K562 (cell line): ENCODE measurements around the gene LRRC38. TPM values are rescaled to one million over a fixed set of nuclear protein-coding genes. Genes with fewer than 3 reads are reported as not detected.

ENCODE experiments used
- ATAC-seq: fragments of 200-7000 bp; cut with Tn5 transposase; 3 replicates; pipeline ENCODE4 v1.9.1; 2020; ENCODE audit warnings: moderate library complexity
- BruUV-seq: library from RNA; stranded (reverse); fragments of 400-500 nt; replicated peaks from 2 replicates; lab custom pipeline; 2021; lab: Mats Ljungman, UMichigan
- CTCF ChIA-PET: fragments of 300-600 bp; formaldehyde crosslinking; extraction: SDS; loops from one replicate; lab custom pipeline; 2021; ENCODE audit warnings: low intra/inter-chr PET ratio; lab: Yijun Ruan, JAX
- POLR2A ChIA-PET: fragments of 300-600, 350-650 bp; sonication (Branson Sonifier 250); formaldehyde crosslinking; extraction: SDS; loops from one replicate; lab custom pipeline; 2021; ENCODE audit warnings: antibody characterized with exemption, inconsistent platforms; lab: Yijun Ruan, JAX
- DNase-seq, 4 experiments: peaks; one replicate each; pipeline versions ENCODE4 v3.0.0 to v3.0.0-alpha.2; 2011 to 2018; ENCODE audit warnings: low spot score in 3 of 4, mixed read lengths in 3 of 4; ENCODE audit errors: extremely low read depth in 1 of 4
- FAIRE-seq: peaks from 2 replicates; lab custom pipeline; 2011; peaks lifted over from hg19 to GRCh38; lab: Jason Lieb, UNC
- H2AFZ ChIP-seq: 2 replicates; pipeline ENCODE4 v1.6.0; 2011; ENCODE audit warnings: low read depth, low read length, control low read depth, inconsistent platforms
- H3K27ac ChIP-seq: fragments of 200-600 bp; 3 replicates; pipeline ENCODE4 v1.8.0; 2011; ENCODE audit warnings: low read depth, mild to moderate bottlenecking, control low read depth, inconsistent platforms, low read length, moderate library complexity, mixed read lengths; ENCODE audit errors: extremely low read depth
- H3K27me3 ChIP-seq, 2 experiments: fragments of 300-600 bp in 1 of 2; 2 replicates in 1 of 2; 3 replicates in 1 of 2; pipeline versions ENCODE4 v1.6.0 to v1.8.0; 2011; ENCODE audit warnings: inconsistent platforms in 2 of 2, low read length in 2 of 2, mild to moderate bottlenecking in 1 of 2, mixed read lengths in 1 of 2, moderate library complexity in 1 of 2; ENCODE audit not compliant: control insufficient read depth in 2 of 2, insufficient read depth in 2 of 2
- H3K36me3 ChIP-seq: fragments of 300-600 bp; 3 replicates; pipeline ENCODE4 v1.8.0; 2011; ENCODE audit warnings: mild to moderate bottlenecking, low read length, inconsistent platforms; ENCODE audit not compliant: control insufficient read depth, insufficient read depth
- H3K4me1 ChIP-seq, 2 experiments: fragments of 200-600 bp in 1 of 2; replicated peaks in 1 of 2; 2 replicates in 1 of 2; 3 replicates in 1 of 2; pipeline versions ENCODE4 v1.5.1 to v1.8.0; 2011; ENCODE audit warnings: inconsistent platforms in 2 of 2, low read length in 2 of 2, mild to moderate bottlenecking in 1 of 2, mixed read lengths in 1 of 2, moderate library complexity in 1 of 2; ENCODE audit not compliant: control insufficient read depth in 2 of 2, insufficient read depth in 2 of 2
- H3K4me2 ChIP-seq: 2 replicates; pipeline ENCODE4 v1.6.1; 2011; ENCODE audit warnings: low read length, control low read depth, inconsistent platforms, mixed read lengths; ENCODE audit not compliant: insufficient read depth
- H3K4me3 ChIP-seq: fragments of 200-600 bp; sonication (generic), shearing (Covaris generic); 2 replicates; pipeline ENCODE4 v1.5.1; 2016; ENCODE audit warnings: control low read depth, inconsistent platforms
- H3K79me2 ChIP-seq: fragments of 200-600 bp; 3 replicates; pipeline ENCODE4 v1.8.0; 2011; ENCODE audit warnings: low read length, inconsistent platforms; ENCODE audit not compliant: control insufficient read depth, insufficient read depth
- H3K9ac ChIP-seq, 2 experiments: 2 replicates each; pipeline versions ENCODE4 v1.6.0 to v1.6.1; 2011; ENCODE audit warnings: low read depth in 2 of 2, low read length in 2 of 2, control low read depth in 1 of 2, inconsistent platforms in 1 of 2, mild to moderate bottlenecking in 1 of 2, mixed read lengths in 1 of 2; ENCODE audit not compliant: insufficient read depth in 1 of 2
- H3K9me1 ChIP-seq: one replicate; pipeline ENCODE4 v1.6.0; 2011; ENCODE audit warnings: inconsistent platforms, mild to moderate bottlenecking, low read length, moderate library complexity; ENCODE audit not compliant: control insufficient read depth, insufficient read depth
- H3K9me3 ChIP-seq: replicated peaks from 2 replicates; pipeline ENCODE4 v1.5.1; 2011; ENCODE audit warnings: low read depth, low read length, inconsistent platforms; ENCODE audit not compliant: control insufficient read depth, insufficient read depth
- H4K20me1 ChIP-seq: replicated peaks from 2 replicates; pipeline ENCODE4 v1.6.1; 2011; ENCODE audit warnings: low read length, inconsistent platforms, mixed read lengths; ENCODE audit not compliant: control insufficient read depth, insufficient read depth
- BACH1 ChIP-seq: fragments of 200-800 bp; sonication (Bioruptor generic); IDR thresholded peaks from 2 replicates; pipeline ENCODE4 v1.6.1; 2016; ENCODE audit warnings: missing genetic modification characterization, missing compliant biosample characterization
- FOXK1 ChIP-seq: sonication (generic); formaldehyde crosslinking; IDR thresholded peaks from 2 replicates; pipeline ENCODE4 v1.8.0; 2022; ENCODE audit warnings: missing genetic modification reagents, mild to moderate bottlenecking, borderline replicate concordance
- MBD2 ChIP-seq: sonication (generic); IDR thresholded peaks from 2 replicates; pipeline ENCODE4 v1.6.1; 2016; ENCODE audit warnings: low read depth, borderline replicate concordance
- NCOR1 ChIP-seq: fragments of 450-650 bp; IDR thresholded peaks from 2 replicates; pipeline ENCODE4 v1.6.1; 2016; ENCODE audit warnings: mild to moderate bottlenecking, moderate library complexity
- POLR2AphosphoS5 ChIP-seq: IDR thresholded peaks from 2 replicates; pipeline ENCODE4 v1.6.1; 2011; ENCODE audit warnings: mild to moderate bottlenecking, low read depth, low read length, moderate library complexity; ENCODE audit not compliant: control insufficient read depth, insufficient read depth
- PRMT5 ChIP-seq: sonication (generic); formaldehyde crosslinking; IDR thresholded peaks from 2 replicates; pipeline ENCODE4 v1.5.0; 2020; ENCODE audit warnings: missing genetic modification reagents
- RBM17 ChIP-seq: fragments of 200-400 bp; formaldehyde crosslinking; IDR thresholded peaks from 2 replicates; pipeline ENCODE4 v1.6.1; 2017; ENCODE audit warnings: low read depth, mild to moderate bottlenecking, low read length, borderline replicate concordance
- RBM34 ChIP-seq: fragments of 200-400 bp; formaldehyde crosslinking; IDR thresholded peaks from 2 replicates; pipeline ENCODE4 v1.6.1; 2018; ENCODE audit warnings: low read length, borderline replicate concordance; ENCODE audit not compliant: insufficient read depth
- SNIP1 ChIP-seq: fragments of 450-650 bp; IDR thresholded peaks from 2 replicates; pipeline ENCODE4 v1.7.1; 2017; ENCODE audit warnings: low read depth, mild to moderate bottlenecking
- THRA ChIP-seq: fragments of 450-650 bp; IDR thresholded peaks from 2 replicates; pipeline ENCODE4 v1.6.1; 2017; ENCODE audit warnings: mild to moderate bottlenecking, moderate library complexity
- WGBS: fragments of 100-300 bp; shearing (Covaris generic); methylation state at CpG from one replicate; pipeline ENCODE4 v1.1.6; 2016; ENCODE audit warnings: low coverage, mixed read lengths; ENCODE audit not compliant: insufficient coverage; ENCODE audit errors: missing lambda C conversion rate; 5-methylcytosine and 5-hydroxymethylcytosine counted together
- in situ Hi-C: fragments of 300-500 bp; cut with MboI; formaldehyde crosslinking; loops from 4 replicates; pipeline ENCODE4 v1.15.0; 2018; ENCODE audit warnings: inconsistent platforms, mixed read lengths
- intact Hi-C: fragments of 100-400 bp; cut with micrococcal nuclease; formaldehyde crosslinking; loops from 2 replicates; pipeline ENCODE4 v1.14.2; 2022
- polyA plus RNA-seq, 8 experiments: library from polyadenylated mRNA; depleted of rRNA in 4 of 8; stranded (reverse) in 5 of 8; unstranded in 3 of 8; fragments of >200 nt; fragmentation: Nextera tagmentation in 2 of 8; fragmentation: Illumina TruSeq in 1 of 8; extraction: Ambion mirVana in 2 of 8; extraction: Trizol in 1 of 8; gene quantifications; 2 replicates each; pipeline versions ENCODE4 v1.2.1 to v1.2.3, GENCODE V29; 2011 to 2014; ENCODE audit warnings: inconsistent platforms in 1 of 8, missing spikeins in 1 of 8
- total RNA-seq, 7 experiments: library from RNA; depleted of rRNA in 6 of 7; stranded (reverse); fragments of >200 nt in 6 of 7; fragmentation: Illumina TruSeq in 2 of 7; extraction: Trizol in 2 of 7; gene quantifications; 2 replicates each; pipeline versions ENCODE4 v1.2.1 to v1.2.3, GENCODE V29; 2011 to 2021; ENCODE audit warnings: low replicate concordance in 1 of 7

LRRC38 gene
- total and polyA plus RNA-seq, 9 of the 15 experiments (the other 6 are each of a cell fraction or from before 2014, with no cell fraction given): not detected

GRCh38 chr1:13546791-13547190, 33.0 kb upstream of the LRRC38 start:
- no TSS peak for BruUV-seq
- no peaks in the 10 kb centered on the region for H4K20me1 ChIP-seq
- H3K27ac ChIP-seq: no peak overlapping the region
- DNase-seq (no peak), ATAC-seq (no peak), FAIRE-seq (no peak)
- H2AFZ ChIP-seq: no peak overlapping the region
- no peak overlapping the region for H3K9ac ChIP-seq
- H3K4me2 ChIP-seq: no peak overlapping the region
- H3K27me3 ChIP-seq: peaks cover 5 to 35% of the 10 kb centered on the region in 2 experiments; a peak in 2 of 5 replicates
- WGBS: 0% methylated on average over 3 of the region's 3 CpGs
- intact Hi-C loops (no loop called here), in situ Hi-C loops (no loop called here)
- H3K9me1 ChIP-seq: no peaks in the 10 kb centered on the region
- no peaks in the 10 kb centered on the region for H3K4me1 ChIP-seq
- ChIA-PET POLR2A (no interaction called here), CTCF (no interaction called here)
- H3K9me3 ChIP-seq: no peaks in the 10 kb centered on the region
- TF ChIP-seq PRMT5 (no peak), FOXK1 (CRISPR knock-in tag) (no peak), BACH1 (tag) (no peak), SNIP1 (no peak), MBD2 (no peak), NCOR1 (no peak), POLR2AphosphoS5 (no peak), THRA (no peak), RBM17 (no peak), RBM34 (no peak)
- H3K36me3 ChIP-seq: no peaks in the 10 kb centered on the region
- H3K79me2 ChIP-seq: no peaks in the 10 kb centered on the region
- H3K4me3 ChIP-seq: no peak overlapping the region
